K562 (cell line): ENCODE results near the gene RUVBL2. TPM values are rescaled to one million over a fixed set of nuclear protein-coding genes. Genes with fewer than 3 reads are reported as not detected.

Source experiments
- CHD2 ChIP-seq: IDR thresholded peaks from 2 replicates; pipeline ENCODE4 v1.6.1; 2011; ENCODE audit warnings: low read depth, low read length
- NFIX ChIP-seq: fragments of 250-450 bp; sonication (Bioruptor Pico); IDR thresholded peaks from 2 replicates; pipeline ENCODE4 v1.4.0; 2020; ENCODE audit warnings: low read depth, mild to moderate bottlenecking, moderate library complexity
- PML ChIP-seq: IDR thresholded peaks from 2 replicates; pipeline ENCODE4 v1.6.1; 2012; ENCODE audit warnings: low read length, inconsistent platforms
- POLR2B ChIP-seq: fragments of 450-650 bp; IDR thresholded peaks from 2 replicates; pipeline ENCODE4 v1.6.1; 2018; ENCODE audit warnings: low read depth; ENCODE audit not compliant: partially characterized antibody
- SP1 ChIP-seq: sonication (generic); formaldehyde crosslinking; IDR thresholded peaks from 2 replicates; pipeline ENCODE4 v1.8.1; 2022; ENCODE audit warnings: mild to moderate bottlenecking, missing genetic modification reagents
- ZC3H4 ChIP-seq: sonication (generic); formaldehyde crosslinking; IDR thresholded peaks from 2 replicates; pipeline ENCODE4 v1.9.0; 2021; ENCODE audit warnings: missing genetic modification reagents, borderline replicate concordance
- polyA plus RNA-seq, 8 experiments: library from polyadenylated mRNA; depleted of rRNA in 4 of 8; stranded (reverse) in 5 of 8; unstranded in 3 of 8; fragments of >200 nt; fragmentation: Nextera tagmentation in 2 of 8; fragmentation: Illumina TruSeq in 1 of 8; extraction: Ambion mirVana in 2 of 8; extraction: Trizol in 1 of 8; gene quantifications; 2 replicates each; pipeline versions ENCODE4 v1.2.1 to v1.2.3, GENCODE V29; 2011 to 2014; ENCODE audit warnings: inconsistent platforms in 1 of 8, missing spikeins in 1 of 8
- total RNA-seq, 7 experiments: library from RNA; depleted of rRNA in 6 of 7; stranded (reverse); fragments of >200 nt in 6 of 7; fragmentation: Illumina TruSeq in 2 of 7; extraction: Trizol in 2 of 7; gene quantifications; 2 replicates each; pipeline versions ENCODE4 v1.2.1 to v1.2.3, GENCODE V29; 2011 to 2021; ENCODE audit warnings: low replicate concordance in 1 of 7
- TF ChIP-seq, protein P1 (sequence below), 2 experiments: fragments of 450-650 bp in 1 of 2; sonication (generic) in 1 of 2; formaldehyde crosslinking in 1 of 2; IDR thresholded peaks; 2 replicates each; pipeline versions ENCODE4 v1.7.1 to v1.9.0; 2016 to 2022; ENCODE audit warnings: inconsistent platforms in 1 of 2, mild to moderate bottlenecking in 1 of 2, missing genetic modification reagents in 1 of 2
- TF ChIP-seq, protein P2 (sequence below), 2 experiments: fragments of 450-650 bp in 1 of 2; IDR thresholded peaks; 2 replicates each; pipeline ENCODE4 v1.6.1; 2011 to 2017; ENCODE audit warnings: low read depth in 2 of 2, antibody characterized with exemption in 1 of 2, borderline replicate concordance in 1 of 2, low read length in 1 of 2, mild to moderate bottlenecking in 1 of 2, mixed read lengths in 1 of 2; ENCODE audit not compliant: control insufficient read depth in 1 of 2
- TF ChIP-seq, protein P3 (sequence below): fragments of 250-450 bp; sonication (Bioruptor Pico); IDR thresholded peaks from 2 replicates; pipeline ENCODE4 v1.8.0; 2021; ENCODE audit warnings: moderate library complexity, mild to moderate bottlenecking, inconsistent platforms
- TF ChIP-seq, protein P4 (sequence below): conservative IDR thresholded peaks from 2 replicates; pipeline ENCODE4 v1.6.1; 2011; ENCODE audit warnings: low read depth, mild to moderate bottlenecking, low read length; ENCODE audit not compliant: control insufficient read depth

The RUVBL2 gene
- total and polyA plus RNA-seq, 9 of the 15 experiments (the other 6 are each of a cell fraction or from before 2014, with no cell fraction given): 71.4 to 453 (median 237) TPM

DNA sequence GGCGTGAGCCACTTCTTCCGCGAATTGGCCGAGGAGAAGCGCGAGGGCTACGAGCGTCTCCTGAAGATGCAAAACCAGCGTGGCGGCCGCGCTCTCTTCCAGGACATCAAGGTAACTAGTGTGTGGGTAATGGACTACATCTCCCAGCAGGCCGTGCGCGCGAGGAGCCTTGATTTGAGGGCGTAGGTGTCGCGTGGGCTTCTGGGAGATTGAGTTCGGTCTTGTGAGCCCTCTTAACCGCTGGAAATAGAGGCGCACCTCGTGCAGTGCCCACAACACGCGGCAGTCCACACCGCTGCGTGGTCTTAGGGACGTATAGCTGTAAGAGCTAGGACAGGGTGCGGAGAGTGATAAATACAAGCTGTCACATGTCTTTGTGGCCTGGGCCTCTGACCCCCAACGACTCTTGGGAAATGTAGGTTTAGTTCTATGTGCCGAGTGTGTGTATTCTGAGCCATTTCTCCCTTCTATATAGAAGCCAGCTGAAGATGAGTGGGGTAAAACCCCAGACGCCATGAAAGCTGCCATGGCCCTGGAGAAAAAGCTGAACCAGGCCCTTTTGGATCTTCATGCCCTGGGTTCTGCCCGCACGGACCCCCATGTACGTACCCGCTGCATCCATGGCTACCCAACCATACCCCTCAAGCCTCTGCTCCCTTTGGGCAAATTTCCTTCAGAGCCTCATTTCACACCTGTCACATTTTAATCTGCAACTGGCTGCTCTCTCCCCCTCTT is 27.7 kb upstream of the RUVBL2 start (continued):
- TF ChIP-seq PML (no peak; the same call in 1 of the 2 replicates), NFIX (CRISPR knock-in tag) (no peak), SP1 (CRISPR knock-in tag) (no peak; the same call in 1 of the 2 replicates), ZC3H4 (CRISPR knock-in tag) (peak; percentile 31), CHD2 (no peak; the same call in 1 of the 2 replicates), POLR2B (peak; percentile 2)
- TF ChIP-seq, protein P1, sequence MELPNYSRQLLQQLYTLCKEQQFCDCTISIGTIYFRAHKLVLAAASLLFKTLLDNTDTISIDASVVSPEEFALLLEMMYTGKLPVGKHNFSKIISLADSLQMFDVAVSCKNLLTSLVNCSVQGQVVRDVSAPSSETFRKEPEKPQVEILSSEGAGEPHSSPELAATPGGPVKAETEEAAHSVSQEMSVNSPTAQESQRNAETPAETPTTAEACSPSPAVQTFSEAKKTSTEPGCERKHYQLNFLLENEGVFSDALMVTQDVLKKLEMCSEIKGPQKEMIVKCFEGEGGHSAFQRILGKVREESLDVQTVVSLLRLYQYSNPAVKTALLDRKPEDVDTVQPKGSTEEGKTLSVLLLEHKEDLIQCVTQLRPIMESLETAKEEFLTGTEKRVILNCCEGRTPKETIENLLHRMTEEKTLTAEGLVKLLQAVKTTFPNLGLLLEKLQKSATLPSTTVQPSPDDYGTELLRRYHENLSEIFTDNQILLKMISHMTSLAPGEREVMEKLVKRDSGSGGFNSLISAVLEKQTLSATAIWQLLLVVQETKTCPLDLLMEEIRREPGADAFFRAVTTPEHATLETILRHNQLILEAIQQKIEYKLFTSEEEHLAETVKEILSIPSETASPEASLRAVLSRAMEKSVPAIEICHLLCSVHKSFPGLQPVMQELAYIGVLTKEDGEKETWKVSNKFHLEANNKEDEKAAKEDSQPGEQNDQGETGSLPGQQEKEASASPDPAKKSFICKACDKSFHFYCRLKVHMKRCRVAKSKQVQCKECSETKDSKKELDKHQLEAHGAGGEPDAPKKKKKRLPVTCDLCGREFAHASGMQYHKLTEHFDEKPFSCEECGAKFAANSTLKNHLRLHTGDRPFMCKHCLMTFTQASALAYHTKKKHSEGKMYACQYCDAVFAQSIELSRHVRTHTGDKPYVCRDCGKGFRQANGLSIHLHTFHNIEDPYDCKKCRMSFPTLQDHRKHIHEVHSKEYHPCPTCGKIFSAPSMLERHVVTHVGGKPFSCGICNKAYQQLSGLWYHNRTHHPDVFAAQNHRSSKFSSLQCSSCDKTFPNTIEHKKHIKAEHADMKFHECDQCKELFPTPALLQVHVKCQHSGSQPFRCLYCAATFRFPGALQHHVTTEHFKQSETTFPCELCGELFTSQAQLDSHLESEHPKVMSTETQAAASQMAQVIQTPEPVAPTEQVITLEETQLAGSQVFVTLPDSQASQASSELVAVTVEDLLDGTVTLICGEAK (IDR thresholded peaks at IDR 0.05): no peak; the same call in 1 of the 2 replicates
- TF ChIP-seq, protein P1 (CRISPR knock-in tag; IDR thresholded peaks at IDR 0.05): no peak
- TF ChIP-seq, protein P2, sequence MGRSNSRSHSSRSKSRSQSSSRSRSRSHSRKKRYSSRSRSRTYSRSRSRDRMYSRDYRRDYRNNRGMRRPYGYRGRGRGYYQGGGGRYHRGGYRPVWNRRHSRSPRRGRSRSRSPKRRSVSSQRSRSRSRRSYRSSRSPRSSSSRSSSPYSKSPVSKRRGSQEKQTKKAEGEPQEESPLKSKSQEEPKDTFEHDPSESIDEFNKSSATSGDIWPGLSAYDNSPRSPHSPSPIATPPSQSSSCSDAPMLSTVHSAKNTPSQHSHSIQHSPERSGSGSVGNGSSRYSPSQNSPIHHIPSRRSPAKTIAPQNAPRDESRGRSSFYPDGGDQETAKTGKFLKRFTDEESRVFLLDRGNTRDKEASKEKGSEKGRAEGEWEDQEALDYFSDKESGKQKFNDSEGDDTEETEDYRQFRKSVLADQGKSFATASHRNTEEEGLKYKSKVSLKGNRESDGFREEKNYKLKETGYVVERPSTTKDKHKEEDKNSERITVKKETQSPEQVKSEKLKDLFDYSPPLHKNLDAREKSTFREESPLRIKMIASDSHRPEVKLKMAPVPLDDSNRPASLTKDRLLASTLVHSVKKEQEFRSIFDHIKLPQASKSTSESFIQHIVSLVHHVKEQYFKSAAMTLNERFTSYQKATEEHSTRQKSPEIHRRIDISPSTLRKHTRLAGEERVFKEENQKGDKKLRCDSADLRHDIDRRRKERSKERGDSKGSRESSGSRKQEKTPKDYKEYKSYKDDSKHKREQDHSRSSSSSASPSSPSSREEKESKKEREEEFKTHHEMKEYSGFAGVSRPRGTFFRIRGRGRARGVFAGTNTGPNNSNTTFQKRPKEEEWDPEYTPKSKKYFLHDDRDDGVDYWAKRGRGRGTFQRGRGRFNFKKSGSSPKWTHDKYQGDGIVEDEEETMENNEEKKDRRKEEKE (IDR thresholded peaks at IDR 0.05; ENCODE audit: borderline replicate concordance in 1 of 2, control insufficient read depth in 1 of 2, low read depth in 2 of 2, low read length in 1 of 2): peak in 1 of 2 experiments; percentile 93; a peak in 1 of 4 replicates
- TF ChIP-seq, protein P3, sequence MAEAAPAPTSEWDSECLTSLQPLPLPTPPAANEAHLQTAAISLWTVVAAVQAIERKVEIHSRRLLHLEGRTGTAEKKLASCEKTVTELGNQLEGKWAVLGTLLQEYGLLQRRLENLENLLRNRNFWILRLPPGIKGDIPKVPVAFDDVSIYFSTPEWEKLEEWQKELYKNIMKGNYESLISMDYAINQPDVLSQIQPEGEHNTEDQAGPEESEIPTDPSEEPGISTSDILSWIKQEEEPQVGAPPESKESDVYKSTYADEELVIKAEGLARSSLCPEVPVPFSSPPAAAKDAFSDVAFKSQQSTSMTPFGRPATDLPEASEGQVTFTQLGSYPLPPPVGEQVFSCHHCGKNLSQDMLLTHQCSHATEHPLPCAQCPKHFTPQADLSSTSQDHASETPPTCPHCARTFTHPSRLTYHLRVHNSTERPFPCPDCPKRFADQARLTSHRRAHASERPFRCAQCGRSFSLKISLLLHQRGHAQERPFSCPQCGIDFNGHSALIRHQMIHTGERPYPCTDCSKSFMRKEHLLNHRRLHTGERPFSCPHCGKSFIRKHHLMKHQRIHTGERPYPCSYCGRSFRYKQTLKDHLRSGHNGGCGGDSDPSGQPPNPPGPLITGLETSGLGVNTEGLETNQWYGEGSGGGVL: no peak
- TF ChIP-seq, protein P4, sequence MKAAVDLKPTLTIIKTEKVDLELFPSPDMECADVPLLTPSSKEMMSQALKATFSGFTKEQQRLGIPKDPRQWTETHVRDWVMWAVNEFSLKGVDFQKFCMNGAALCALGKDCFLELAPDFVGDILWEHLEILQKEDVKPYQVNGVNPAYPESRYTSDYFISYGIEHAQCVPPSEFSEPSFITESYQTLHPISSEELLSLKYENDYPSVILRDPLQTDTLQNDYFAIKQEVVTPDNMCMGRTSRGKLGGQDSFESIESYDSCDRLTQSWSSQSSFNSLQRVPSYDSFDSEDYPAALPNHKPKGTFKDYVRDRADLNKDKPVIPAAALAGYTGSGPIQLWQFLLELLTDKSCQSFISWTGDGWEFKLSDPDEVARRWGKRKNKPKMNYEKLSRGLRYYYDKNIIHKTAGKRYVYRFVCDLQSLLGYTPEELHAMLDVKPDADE: peak; percentile 60; the same call in 1 of the 2 replicates
